H9 (cell line): ENCODE data around the gene CD93. TPM values are rescaled to one million over a fixed set of nuclear protein-coding genes. Genes with fewer than 3 reads are reported as not detected.

ENCODE experiments used
- DNase-seq: peaks from one replicate; pipeline ENCODE4 v3.0.0-alpha.2; 2017
- H2AFZ ChIP-seq: one replicate; pipeline ENCODE4 v1.6.1; 2013; ENCODE audit warnings: mild to moderate bottlenecking, low read length, control low read depth, moderate library complexity
- H2AK5ac ChIP-seq: 2 replicates; pipeline ENCODE4 v1.6.1; 2013; ENCODE audit warnings: low read length, control low read depth, mixed read lengths; ENCODE audit not compliant: insufficient read length
- H2BK120ac ChIP-seq: one replicate; pipeline ENCODE4 v1.6.1; 2013; ENCODE audit warnings: low read depth, mild to moderate bottlenecking, low read length, control low read depth, inconsistent platforms; ENCODE audit not compliant: poor library complexity, severe bottlenecking
- H2BK12ac ChIP-seq: 2 replicates; pipeline ENCODE4 v1.6.1; 2013; ENCODE audit warnings: low read length, control low read depth, mixed read lengths, low read depth; ENCODE audit not compliant: insufficient read length
- H2BK15ac ChIP-seq: 2 replicates; pipeline ENCODE4 v1.6.1; 2013; ENCODE audit warnings: low read depth, low read length, control low read depth
- H2BK20ac ChIP-seq: one replicate; pipeline ENCODE4 v1.6.1; 2013; ENCODE audit warnings: low read depth, mild to moderate bottlenecking, low read length, control low read depth, inconsistent platforms; ENCODE audit not compliant: poor library complexity, severe bottlenecking
- H2BK5ac ChIP-seq: 2 replicates; pipeline ENCODE4 v1.6.1; 2013; ENCODE audit warnings: low read length, control low read depth, mixed read lengths; ENCODE audit not compliant: insufficient read length
- H3K14ac ChIP-seq: 2 replicates; pipeline ENCODE4 v1.6.1; 2013; ENCODE audit warnings: low read length, control low read depth; ENCODE audit not compliant: insufficient read depth
- H3K18ac ChIP-seq: 2 replicates; pipeline ENCODE4 v1.6.1; 2013; ENCODE audit warnings: low read depth, mild to moderate bottlenecking, mixed read lengths, low read length, control low read depth; ENCODE audit not compliant: insufficient read length
- H3K23ac ChIP-seq: 2 replicates; pipeline ENCODE4 v1.6.1; 2013; ENCODE audit warnings: low read length, control low read depth, mixed read lengths, low read depth; ENCODE audit not compliant: insufficient read length
- H3K23me2 ChIP-seq: 2 replicates; pipeline ENCODE4 v1.6.1; 2013; ENCODE audit warnings: low read depth, mild to moderate bottlenecking, mixed read lengths, low read length, control low read depth; ENCODE audit not compliant: insufficient read length, poor library complexity, severe bottlenecking
- H3K27ac ChIP-seq: 2 replicates; pipeline ENCODE4 v1.5.1; 2013; ENCODE audit warnings: low read length, control low read depth, mixed read lengths, low read depth; ENCODE audit not compliant: insufficient read length
- H3K27me3 ChIP-seq: 2 replicates; pipeline ENCODE4 v1.6.1; 2013; ENCODE audit warnings: low read length, control low read depth, inconsistent platforms; ENCODE audit not compliant: insufficient read depth
- H3K4ac ChIP-seq: 2 replicates; pipeline ENCODE4 v1.6.1; 2013; ENCODE audit warnings: low read depth, mild to moderate bottlenecking, control low read depth, inconsistent platforms, low read length, moderate library complexity
- H3K4me1 ChIP-seq: 2 replicates; pipeline ENCODE4 v1.6.1; 2013; ENCODE audit warnings: low read length, control low read depth, inconsistent platforms; ENCODE audit not compliant: insufficient read depth
- H3K4me2 ChIP-seq: 2 replicates; pipeline ENCODE4 v1.6.1; 2013; ENCODE audit warnings: low read length, control low read depth, mixed read lengths; ENCODE audit not compliant: insufficient read length, insufficient read depth
- H3K56ac ChIP-seq: 2 replicates; pipeline ENCODE4 v1.6.1; 2013; ENCODE audit warnings: low read depth, mild to moderate bottlenecking, mixed read lengths, low read length, control low read depth; ENCODE audit not compliant: insufficient read length
- H3K79me1 ChIP-seq: 2 replicates; pipeline ENCODE4 v1.6.1; 2013; ENCODE audit warnings: low read depth, mild to moderate bottlenecking, moderate library complexity, low read length, control low read depth, inconsistent platforms; ENCODE audit not compliant: insufficient read depth, poor library complexity, severe bottlenecking
- H3K79me2 ChIP-seq: 2 replicates; pipeline ENCODE4 v1.6.1; 2013; ENCODE audit warnings: low read length, control low read depth, inconsistent platforms; ENCODE audit not compliant: insufficient read depth
- H3K9ac ChIP-seq: 2 replicates; pipeline ENCODE4 v1.6.1; 2013; ENCODE audit warnings: low read length, control low read depth, mixed read lengths; ENCODE audit not compliant: insufficient read length; ENCODE audit errors: extremely low read depth
- H3K9me3 ChIP-seq: one replicate; pipeline ENCODE4 v1.6.1; 2013; ENCODE audit warnings: low read depth, low read length, inconsistent platforms; ENCODE audit not compliant: control insufficient read depth
- H3T11ph ChIP-seq: one replicate; pipeline ENCODE4 v1.6.1; 2013; ENCODE audit warnings: mild to moderate bottlenecking, low read length, control low read depth, inconsistent platforms
- H4K20me1 ChIP-seq: one replicate; pipeline ENCODE4 v1.6.1; 2013; ENCODE audit not compliant: control insufficient read depth, insufficient read length, insufficient read depth
- H4K5ac ChIP-seq: 2 replicates; pipeline ENCODE4 v1.6.1; 2013; ENCODE audit warnings: low read depth, mild to moderate bottlenecking, mixed read lengths, low read length, control low read depth; ENCODE audit not compliant: insufficient read length
- H4K8ac ChIP-seq: replicated peaks from 2 replicates; pipeline ENCODE4 v1.6.1; 2013; ENCODE audit warnings: low read length, control low read depth, mixed read lengths, low read depth; ENCODE audit not compliant: insufficient read length
- H4K91ac ChIP-seq: 2 replicates; pipeline ENCODE4 v1.6.1; 2013; ENCODE audit warnings: low read depth, mild to moderate bottlenecking, moderate library complexity, mixed read lengths, low read length, control low read depth; ENCODE audit not compliant: insufficient read length
- H3K27ac Mint-ChIP-seq, 3 experiments: 2 replicates in 2 of 3; 3 replicates in 1 of 3; pipeline ENCODE4 v1.8.0; 2020 to 2021; ENCODE audit warnings: mixed read lengths in 3 of 3, mild to moderate bottlenecking in 1 of 3, moderate library complexity in 1 of 3
- H3K27me3 Mint-ChIP-seq: 2 replicates; pipeline ENCODE4 v1.8.0; 2021; ENCODE audit warnings: low read depth, mild to moderate bottlenecking, moderate library complexity, mixed read lengths
- H3K36me3 Mint-ChIP-seq, 3 experiments: 2 replicates in 2 of 3; 3 replicates in 1 of 3; pipeline ENCODE4 v1.8.0; 2020 to 2021; ENCODE audit warnings: low read depth in 3 of 3, mixed read lengths in 3 of 3; ENCODE audit not compliant: insufficient read depth in 1 of 3
- H3K4me1 Mint-ChIP-seq, 2 experiments: 2 replicates each; pipeline ENCODE4 v1.8.0; 2020; ENCODE audit warnings: mixed read lengths in 2 of 2
- H3K4me3 Mint-ChIP-seq, 2 experiments: 2 replicates in 1 of 2; 3 replicates in 1 of 2; pipeline ENCODE4 v1.8.0; 2020 to 2021; ENCODE audit warnings: mild to moderate bottlenecking in 2 of 2, mixed read lengths in 2 of 2, moderate library complexity in 1 of 2
- H3K9me3 Mint-ChIP-seq, 2 experiments: 2 replicates in 1 of 2; 3 replicates in 1 of 2; pipeline ENCODE4 v1.8.0; 2020; ENCODE audit warnings: mild to moderate bottlenecking in 2 of 2, mixed read lengths in 2 of 2, moderate library complexity in 1 of 2
- CTCF ChIP-seq: fragments of 200-600 bp; sonication (generic); conservative IDR thresholded peaks from 3 replicates; pipeline ENCODE4 v1.8.0; 2021; ENCODE audit warnings: antibody characterized with exemption, mild to moderate bottlenecking
- WGBS: extraction: QIAGEN DNeasy Blood & Tissue Kit; methylation state at CpG from one replicate; pipeline ENCODE4 v1.1.7; 2013; ENCODE audit warnings: missing lambda C conversion rate, low lambda C conversion rate, mixed read lengths; ENCODE audit not compliant: insufficient read length; ENCODE audit errors: extremely low coverage; 5-methylcytosine and 5-hydroxymethylcytosine counted together
- total RNA-seq: library from RNA; stranded (reverse); gene quantifications from 2 replicates; pipeline ENCODE4 v1.2.1, GENCODE V29; 2021

CD93 gene
- total RNA-seq, 1 experiment from 2014 or later, result not detected

GRCh38 chr20:23047738-23048214, 38.3 kb downstream of the CD93 start:
- no peak overlapping the region for H3K4me3 Mint-ChIP-seq
- no peak overlapping the region for H2BK120ac ChIP-seq
- no peak overlapping the region for H3K14ac ChIP-seq
- H3K4me1 ChIP-seq, result peaks cover 8% of the 10 kb centered on the region; the same call in 1 of the 2 replicates
- no peak overlapping the region for H3K56ac ChIP-seq
- no peak overlapping the region for H3K27ac ChIP-seq
- no peak overlapping the region for H2BK15ac ChIP-seq
- no peak overlapping the region for H3K4ac ChIP-seq
- H3K18ac ChIP-seq, result no peak overlapping the region
- no peak overlapping the region for H2AK5ac ChIP-seq
- DNase-seq, result peak; percentile 74
- H3K27ac Mint-ChIP-seq, result no peak overlapping the region
- H2BK5ac ChIP-seq, result no peak overlapping the region
- peaks cover 30 to 42% of the 10 kb centered on the region in 2 experiments for H3K4me1 Mint-ChIP-seq
- peaks cover 2 to 4% of the 10 kb centered on the region in 2 experiments; a peak in 2 of 5 replicates for H3K9me3 Mint-ChIP-seq
- no peaks in the 10 kb centered on the region for H3K79me1 ChIP-seq
- H3K23me2 ChIP-seq, result peaks cover 24% of the 10 kb centered on the region
- H2BK20ac ChIP-seq, result no peak overlapping the region
- no CpG with 5 or more reads among the region's 47 CpGs for WGBS
- H3K23ac ChIP-seq, result no peak overlapping the region
- peak overlapping the region; percentile 66 for H3K4me2 ChIP-seq
- H4K5ac ChIP-seq, result no peak overlapping the region
- no peaks in the 10 kb centered on the region for H4K20me1 ChIP-seq
- peaks cover 100% of the 10 kb centered on the region for H3K27me3 Mint-ChIP-seq
- no peaks in the 10 kb centered on the region for H3K9me3 ChIP-seq
- TF ChIP-seq CTCF, result peak; percentile 12; the same call in 1 of the 3 replicates
- no peak overlapping the region for H2AFZ ChIP-seq
- H4K91ac ChIP-seq, result no peak overlapping the region
- no peak overlapping the region for H3T11ph ChIP-seq
- H4K8ac ChIP-seq, result no peak overlapping the region
- no peak overlapping the region for H2BK12ac ChIP-seq
- no peak overlapping the region for H3K9ac ChIP-seq
- H3K27me3 ChIP-seq, result peaks cover 26% of the 10 kb centered on the region; the same call in 1 of the 2 replicates
- no peaks in the 10 kb centered on the region for H3K79me2 ChIP-seq
- peaks cover 0 to 3% (median 1%) of the 10 kb centered on the region in 3 experiments; a peak in 2 of 7 replicates for H3K36me3 Mint-ChIP-seq
